Sciatic nerve (tissue), 2 donors: ENCODE data around the gene CLDN7. TPM values are rescaled to one million over a fixed set of nuclear protein-coding genes. Genes with fewer than 3 reads are reported as not detected.

Source experiments
- ATAC-seq: fragments of 200-7000 bp; cut with Tn5 transposase; one replicate; pipeline ENCODE4 v1.9.1; 2020; ENCODE audit warnings: mild to moderate bottlenecking, moderate library complexity
- DNase-seq: peaks from one replicate; pipeline ENCODE4 v3.0.0-alpha.2; 2020; ENCODE audit warnings: low spot score
- intact Hi-C: fragments of 100-400 bp; cut with DNase I; formaldehyde crosslinking; loops from one replicate; pipeline ENCODE4 v1.14.2; 2022
- total RNA-seq: library from RNA; stranded (reverse); fragmentation: NEBNext Ultra II Directional; extraction: Animal tissue kit (Norgen Biotek cat#: 25700); gene quantifications from one replicate; pipeline ENCODE4 v1.2.1, GENCODE V29; 2021
- donor health status: DM: no; HTN: no; CAD: no.
- donor health status: DM: no; HTN: no; CAD: no.

The CLDN7 gene
- total RNA-seq, 1 donor from 2014 or later = 4.1 TPM

GRCh38 chr17:7290166-7290565 lies 27.9 kb upstream of the CLDN7 start:
- ATAC-seq (no peak), DNase-seq (no peak)
- intact Hi-C loops = no loop called here

GRCh38 chr17:7289256-7290032 lies 27.2 kb upstream of the CLDN7 start:
- intact Hi-C loops = no loop called here
- no peak for ATAC-seq
- DNase-seq = no peak

GRCh38 chr17:7285679-7286078 lies 23.4 kb upstream of the CLDN7 start:
- no peak for DNase-seq
- intact Hi-C loops = no loop called here
- no peak for ATAC-seq

- ATAC-seq = no peak
- DNase-seq = no peak
- intact Hi-C loops = no loop called here
Observed at GRCh38 chr17:7284911-7285310, 22.6 kb upstream of the CLDN7 start.

GRCh38 chr17:7283471-7284216 lies 21.4 kb upstream of the CLDN7 start:
- DNase-seq (no peak), ATAC-seq (no peak)
- intact Hi-C loops = no loop called here

- DNase-seq (no peak), ATAC-seq (no peak)
- intact Hi-C loops = no loop called here
Observed at GRCh38 chr17:7282752-7283321, 20.6 kb upstream of the CLDN7 start.

GRCh38 chr17:7281953-7282751 lies 19.9 kb upstream of the CLDN7 start:
- intact Hi-C loops = no loop called here
- ATAC-seq (peak; percentile 3), DNase-seq (no peak)

GRCh38 chr17:7281074-7281952 lies 19.0 kb upstream of the CLDN7 start, which contains the start of gene SLC2A4:
Gene SLC2A4 (plus strand): TSS chr17:7281718. CDS start chr17:7281935, 217 bp downstream.
- intact Hi-C loops = no loop called here
- DNase-seq (peak; percentile 96), ATAC-seq (peak; percentile 93)

- DNase-seq = peak; percentile 87
- ATAC-seq = peak; percentile 90
Observed at GRCh38 chr17:7280519-7281073, 18.3 kb upstream of the CLDN7 start.

GRCh38 chr17:7279448-7279847 lies 17.2 kb upstream of the CLDN7 start:
- DNase-seq = no peak
- no peak for ATAC-seq
- intact Hi-C loops = no loop called here

More at GRCh38 chr17:7280519-7281073, 18.3 kb upstream of the CLDN7 start:
- intact Hi-C loops = no loop called here

- no peak for DNase-seq
- ATAC-seq = no peak
- intact Hi-C loops = no loop called here
Observed at GRCh38 chr17:7266784-7267183, 4.5 kb upstream of the CLDN7 start.

- intact Hi-C loops = no loop called here
- DNase-seq (no peak), ATAC-seq (no peak)
Observed at GRCh38 chr17:7263801-7264078, 1.5 kb upstream of the CLDN7 start.

- ATAC-seq (peak; percentile 19), DNase-seq (no peak)
- intact Hi-C loops = no loop called here
Observed at GRCh38 chr17:7262935-7263800, 890 bp upstream of the CLDN7 start.

- intact Hi-C loops = no loop called here
- ATAC-seq (no peak), DNase-seq (no peak)
Observed at GRCh38 chr17:7261379-7262191, 693 bp downstream of the CLDN7 start.

- intact Hi-C loops = no loop called here
- peak; percentile 29 for ATAC-seq
- DNase-seq = no peak
Observed at GRCh38 chr17:7260651-7261378, 1.5 kb downstream of the CLDN7 start.

- no peak for ATAC-seq
- DNase-seq = no peak
- intact Hi-C loops = no loop called here
Observed at GRCh38 chr17:7260151-7260550, 2.1 kb downstream of the CLDN7 start.
